Loucy (cell line): Measurements from ENCODE around the gene IL17RE.

Experiments used
- H2AFZ ChIP-seq: fragments of 200-600 bp; sonication (generic); 2 replicates; pipeline ENCODE4 v1.6.0; 2016; ENCODE audit warnings: antibody characterized with exemption, mild to moderate bottlenecking, low read length, moderate library complexity
- H3F3A ChIP-seq: fragments of 200-600 bp; 2 replicates; pipeline ENCODE4 v1.6.0; 2016; ENCODE audit warnings: antibody characterized with exemption, low read depth, mild to moderate bottlenecking
- H3K27me3 ChIP-seq: fragments of 200-600 bp; sonication (generic); 2 replicates; pipeline ENCODE4 v1.6.1; 2014; ENCODE audit warnings: low read length, mild to moderate bottlenecking; ENCODE audit not compliant: insufficient read depth, poor library complexity, severe bottlenecking
- H3K36me3 ChIP-seq: fragments of 200-600 bp; sonication (generic); 2 replicates; pipeline ENCODE4 v1.6.1; 2016; ENCODE audit warnings: low read length; ENCODE audit not compliant: insufficient read depth
- H3K4me1 ChIP-seq: fragments of 200-600 bp; sonication (generic); 2 replicates; pipeline ENCODE4 v1.5.1; 2014; ENCODE audit warnings: low read length, mild to moderate bottlenecking; ENCODE audit not compliant: insufficient read depth, poor library complexity, severe bottlenecking
- H3K4me2 ChIP-seq: fragments of 200-600 bp; sonication (generic); 2 replicates; pipeline ENCODE4 v1.6.0; 2014; ENCODE audit warnings: antibody characterized with exemption, low read length, low read depth, mild to moderate bottlenecking; ENCODE audit not compliant: poor library complexity, severe bottlenecking
- H3K4me3 ChIP-seq: fragments of 200-600 bp; sonication (generic); 2 replicates; pipeline ENCODE4 v1.5.1; 2014; ENCODE audit warnings: low read length, mild to moderate bottlenecking, mixed read lengths; ENCODE audit not compliant: poor library complexity, severe bottlenecking
- H3K79me2 ChIP-seq: fragments of 200-600 bp; sonication (generic); 2 replicates; pipeline ENCODE4 v1.6.1; 2014; ENCODE audit warnings: low read length; ENCODE audit not compliant: insufficient read depth
- H3K9ac ChIP-seq: fragments of 200-600 bp; sonication (generic); 2 replicates; pipeline ENCODE4 v1.6.0; 2014; ENCODE audit warnings: mild to moderate bottlenecking, low read depth, low read length, moderate library complexity; ENCODE audit not compliant: poor library complexity, severe bottlenecking
- H3K9me2 ChIP-seq: fragments of 200-600 bp; sonication (generic); replicated peaks from 2 replicates; pipeline ENCODE4 v1.6.1; 2016; ENCODE audit warnings: low read depth, low read length, mixed read lengths
- H3K9me3 ChIP-seq: fragments of 200-600 bp; sonication (generic); 2 replicates; pipeline ENCODE4 v1.6.1; 2014; ENCODE audit warnings: mild to moderate bottlenecking, antibody characterized with exemption, low read length, low read depth; ENCODE audit not compliant: insufficient read depth
- H4K20me1 ChIP-seq: fragments of 200-600 bp; sonication (generic); 2 replicates; pipeline ENCODE4 v1.6.0; 2014; ENCODE audit warnings: antibody characterized with exemption, low read length, mild to moderate bottlenecking; ENCODE audit not compliant: insufficient read depth, poor library complexity, severe bottlenecking
- CTCF ChIP-seq: fragments of 200-600 bp; sonication (generic); conservative IDR thresholded peaks from 2 replicates; pipeline ENCODE4 v1.5.1; 2014; ENCODE audit warnings: mild to moderate bottlenecking, antibody characterized with exemption, low read length
- EZH2phosphoT487 ChIP-seq: fragments of 200-600 bp; IDR thresholded peaks from 2 replicates; pipeline ENCODE4 v1.6.1; 2018; ENCODE audit warnings: antibody characterized with exemption, mild to moderate bottlenecking, moderate library complexity, borderline replicate concordance

IL17RE gene

GRCh38 chr3:9916734-9917680 lies 14.4 kb downstream of the IL17RE start, which contains the start of gene IL17RC:
Gene IL17RC (plus strand): TSS chr3:9917098. CDS start chr3:9917316, 218 bp downstream.
- H4K20me1 ChIP-seq, result no peaks in the 10 kb centered on the region
- no peaks in the 10 kb centered on the region for H3K79me2 ChIP-seq
- H3K9me2 ChIP-seq, result no peaks in the 10 kb centered on the region
- H3K4me3 ChIP-seq, result no peak within 1 kb of the TSS
- H3K4me1 ChIP-seq, result peaks cover 8% of the 10 kb centered on the region
- H2AFZ ChIP-seq, result no peak within 1 kb of the TSS
- no peak for TF ChIP-seq EZH2phosphoT487
- TF ChIP-seq CTCF, result no peak
- no peak within 1 kb of the TSS for H3K4me2 ChIP-seq
- H3F3A ChIP-seq, result no peaks in the 10 kb centered on the region
- peaks cover 8% of the 10 kb centered on the region; the same call in 1 of the 2 replicates for H3K36me3 ChIP-seq
- no peaks in the 10 kb centered on the region for H3K27me3 ChIP-seq
- H3K9me3 ChIP-seq, result no peaks in the 10 kb centered on the region
- no peak within 1 kb of the TSS for H3K9ac ChIP-seq

GRCh38 chr3:9917820-9918219 lies 15.2 kb downstream of the IL17RE start:
- Histone ChIP-seq H3K4me3 (no peak overlapping the region), H3K27me3 (no peaks in the 10 kb centered on the region), H3K9me2 (no peaks in the 10 kb centered on the region), H4K20me1 (no peaks in the 10 kb centered on the region), H3K36me3 (peaks cover 8% of the 10 kb centered on the region; the same call in 1 of the 2 replicates), H3K9me3 (no peaks in the 10 kb centered on the region), H3K4me1 (no peaks in the 10 kb centered on the region), H3K4me2 (no peak overlapping the region), H3F3A (no peaks in the 10 kb centered on the region), H3K79me2 (no peaks in the 10 kb centered on the region), H3K9ac (no peak overlapping the region), H2AFZ (no peak overlapping the region)
- no peak for TF ChIP-seq CTCF
- TF ChIP-seq EZH2phosphoT487, result no peak

GRCh38 chr3:9918261-9919038 lies 15.8 kb downstream of the IL17RE start:
- peaks cover 8% of the 10 kb centered on the region; the same call in 1 of the 2 replicates for H3K36me3 ChIP-seq
- no peaks in the 10 kb centered on the region for H3K9me3 ChIP-seq
- no peak overlapping the region for H2AFZ ChIP-seq
- no peaks in the 10 kb centered on the region for H3K79me2 ChIP-seq
- no peaks in the 10 kb centered on the region for H3K4me1 ChIP-seq
- no peaks in the 10 kb centered on the region for H3F3A ChIP-seq
- H3K9me2 ChIP-seq, result no peaks in the 10 kb centered on the region
- no peak overlapping the region for H3K4me2 ChIP-seq
- TF ChIP-seq CTCF (no peak), EZH2phosphoT487 (no peak)
- H4K20me1 ChIP-seq, result no peaks in the 10 kb centered on the region
- no peak overlapping the region for H3K9ac ChIP-seq
- H3K4me3 ChIP-seq, result no peak overlapping the region
- H3K27me3 ChIP-seq, result no peaks in the 10 kb centered on the region
